Fibroblast of skin of left biceps (primary cell): ENCODE measurements around the gene OSGEPL1.
"Not testable (repeated sequence)": the region's sequence is repeated elsewhere in the genome, so short reads cannot be mapped to it uniquely, and the experiment has no call there.

Experiments used
- DNase-seq, 2 experiments: peaks; one replicate each; pipeline ENCODE4 v3.0.0-alpha.2; 2013; ENCODE audit warnings: low read depth in 2 of 2

The OSGEPL1 gene

GRCh38 chr2:189762551-189763298, at the start of gene OSGEPL1:
Gene OSGEPL1 (minus strand): TSS chr2:189762792. CDS start chr2:189761640, 1,152 bp downstream.
- peak; percentile 64 for DNase-seq

- no peak for DNase-seq
Observed at GRCh38 chr2:189803431-189803830, 40.8 kb upstream of the OSGEPL1 start.

GRCh38 chr2:189802396-189802912, 39.9 kb upstream of the OSGEPL1 start:
- DNase-seq, result no peak

GRCh38 chr2:189799531-189799930, 36.9 kb upstream of the OSGEPL1 start:
- no peak for DNase-seq

GRCh38 chr2:189799030-189799331, 36.4 kb upstream of the OSGEPL1 start:
- DNase-seq, result no peak

GRCh38 chr2:189798312-189799029, 35.9 kb upstream of the OSGEPL1 start:
- no peak for DNase-seq

GRCh38 chr2:189797902-189798301, 35.3 kb upstream of the OSGEPL1 start:
- no peak for DNase-seq

GRCh38 chr2:189794310-189794709, 31.7 kb upstream of the OSGEPL1 start:
- DNase-seq, result no peak

- no peak for DNase-seq
Observed at GRCh38 chr2:189791338-189792042, 28.9 kb upstream of the OSGEPL1 start.

- peak; percentile 86 to 87 for DNase-seq
Observed at GRCh38 chr2:189783927-189784867, 21.6 kb upstream of the OSGEPL1 start, which contains the start of the genes ORMDL1 and PMS1. Gene ORMDL1 (minus strand): TSS chr2:189784339. CDS start chr2:189782595, 1,744 bp downstream. Gene PMS1 (plus strand): TSS chr2:189784450. CDS start chr2:189791810, 7,360 bp downstream.

GRCh38 chr2:189783451-189783926, 20.9 kb upstream of the OSGEPL1 start:
- DNase-seq, result no peak

- no peak for DNase-seq
Observed at GRCh38 chr2:189782221-189782671, 19.7 kb upstream of the OSGEPL1 start.

GRCh38 chr2:189772212-189772611, 9.6 kb upstream of the OSGEPL1 start:
- DNase-seq, result no peak

GRCh38 chr2:189770590-189771322, 8.2 kb upstream of the OSGEPL1 start:
- no peak for DNase-seq

GRCh38 chr2:189763908-189764661, 1.5 kb upstream of the OSGEPL1 start:
- no peak for DNase-seq

- no peak for DNase-seq
Observed at GRCh38 chr2:189762229-189762550, 402 bp downstream of the OSGEPL1 start.

GRCh38 chr2:189760154-189760553, 2.4 kb downstream of the OSGEPL1 start:
- not testable (repeated sequence) for DNase-seq

GRCh38 chr2:189756311-189756952, 6.2 kb downstream of the OSGEPL1 start:
- DNase-seq, result no peak

- peak in 1 of 2 experiments; percentile 1 for DNase-seq
Observed at GRCh38 chr2:189751080-189751658, 11.4 kb downstream of the OSGEPL1 start.
